ENCODE data around the gene HLTF. TPM values are rescaled to one million over a fixed set of nuclear protein-coding genes. Genes with fewer than 3 reads are reported as not detected.

Gene HLTF
- total and polyA plus RNA-seq, 10 donors, result 5.4 to 26.5 (median 19.2) TPM

- H3K9me3 ChIP-seq, result no peaks in the 10 kb centered on the region
- TF ChIP-seq POLR2A (IDR thresholded peaks at IDR 0.05) (no peak), POLR2AphosphoS5 (IDR thresholded peaks at IDR 0.05) (no peak), CTCF (IDR thresholded peaks at IDR 0.05 in 8 of 11, conservative IDR thresholded peaks at IDR 0.05 in 3 of 11) (no peak)
- no peak overlapping the region for H3K4me3 ChIP-seq
- H3K27ac ChIP-seq, result no peak overlapping the region
- no peaks in the 10 kb centered on the region for H3K27me3 ChIP-seq (replicated peaks in 1 of 7)
- 73 to 88% (median 75%) methylated on average over 4 of the region's 4 CpGs for WGBS, 5 donors
- intact Hi-C loops (cut with DNase I; ENCODE audit: low total_unique reads), result no loop called here
- no peaks in the 10 kb centered on the region for H3K36me3 ChIP-seq
- DNase-seq, result no peak
- peaks cover 0 to 11% (median 8%) of the 10 kb centered on the region in 6 donors for H3K4me1 ChIP-seq
Observed at GRCh38 chr3:149095487-149095886, 9.2 kb upstream of the HLTF start.

- Histone ChIP-seq H3K36me3 (no peaks in the 10 kb centered on the region), H3K27ac (no peak overlapping the region), H3K27me3 (replicated peaks in 1 of 7) (no peaks in the 10 kb centered on the region), H3K4me3 (no peak overlapping the region), H3K4me1 (peaks cover 0 to 12% (median 8%) of the 10 kb centered on the region in 6 donors), H3K9me3 (no peaks in the 10 kb centered on the region)
- intact Hi-C loops (cut with DNase I; ENCODE audit: low total_unique reads), result no loop called here
- DNase-seq, result no peak
- WGBS, 5 donors, result 94 to 97% (median 96%) methylated on average over 4 of the region's 4 CpGs
- no peak for TF ChIP-seq POLR2AphosphoS5 (IDR thresholded peaks at IDR 0.05)
- TF ChIP-seq POLR2A (IDR thresholded peaks at IDR 0.05), result no peak
- no peak for TF ChIP-seq CTCF (IDR thresholded peaks at IDR 0.05 in 8 of 11, conservative IDR thresholded peaks at IDR 0.05 in 3 of 11)
Observed at GRCh38 chr3:149091983-149092382, 5.7 kb upstream of the HLTF start.

- WGBS, 5 donors, result 59 to 81% (median 61%) methylated on average over 3 of the region's 3 CpGs
- no peak overlapping the region for H3K4me3 ChIP-seq
- H3K27me3 ChIP-seq (replicated peaks in 1 of 7), result no peaks in the 10 kb centered on the region
- intact Hi-C loops (cut with DNase I; ENCODE audit: low total_unique reads), result no loop called here
- TF ChIP-seq CTCF (IDR thresholded peaks at IDR 0.05 in 8 of 11, conservative IDR thresholded peaks at IDR 0.05 in 3 of 11) (no peak), POLR2AphosphoS5 (IDR thresholded peaks at IDR 0.05) (no peak), POLR2A (IDR thresholded peaks at IDR 0.05) (no peak)
- DNase-seq, result no peak
- peaks cover 0 to 17% (median 13%) of the 10 kb centered on the region in 6 donors for H3K4me1 ChIP-seq
- no peaks in the 10 kb centered on the region for H3K36me3 ChIP-seq
- H3K9me3 ChIP-seq, result no peaks in the 10 kb centered on the region
- no peak overlapping the region for H3K27ac ChIP-seq
Observed at GRCh38 chr3:149090907-149091306, 4.6 kb upstream of the HLTF start.

GRCh38 chr3:149090461-149090860 is 4.1 kb upstream of the HLTF start:
- no peaks in the 10 kb centered on the region for H3K36me3 ChIP-seq
- no peak overlapping the region for H3K27ac ChIP-seq
- H3K4me1 ChIP-seq, result peaks cover under 1 to 17% (median 13%) of the 10 kb centered on the region in 6 donors
- intact Hi-C loops (cut with DNase I; ENCODE audit: low total_unique reads), result no loop called here
- H3K9me3 ChIP-seq, result no peaks in the 10 kb centered on the region
- no peak overlapping the region for H3K4me3 ChIP-seq
- TF ChIP-seq POLR2AphosphoS5 (IDR thresholded peaks at IDR 0.05), result no peak
- no peak for TF ChIP-seq POLR2A (IDR thresholded peaks at IDR 0.05)
- no peak for TF ChIP-seq CTCF (IDR thresholded peaks at IDR 0.05 in 8 of 11, conservative IDR thresholded peaks at IDR 0.05 in 3 of 11)
- no peaks in the 10 kb centered on the region for H3K27me3 ChIP-seq (replicated peaks in 1 of 7)
- DNase-seq, result no peak
- 87 to 100% (median 95%) methylated on average over 1 of the region's 1 CpG for WGBS, 5 donors
